PC-3 (cell line): ENCODE measurements around the gene NAV1. TPM values are rescaled to one million over a fixed set of nuclear protein-coding genes. Genes with fewer than 3 reads are reported as not detected.

Experiments
- ATAC-seq: fragments of 200-7000 bp; cut with Tn5 transposase; 2 replicates; pipeline ENCODE4 v1.9.1; 2020; ENCODE audit warnings: mild to moderate bottlenecking, moderate library complexity
- BruUV-seq: library from RNA; stranded (reverse); fragments of 400-500 nt; replicated peaks from 2 replicates; lab custom pipeline; 2021; lab: Mats Ljungman, UMichigan
- CTCF ChIA-PET: fragments of 300-600 bp; sonication (Branson Sonifier 250); formaldehyde crosslinking; loops from one replicate; lab custom pipeline; 2022; ENCODE audit warnings: antibody characterized with exemption; lab: Charles Lee
- POLR2A ChIA-PET: fragments of 300-600 bp; sonication (Branson Sonifier 250); formaldehyde crosslinking; loops from one replicate; lab custom pipeline; 2022; ENCODE audit warnings: antibody characterized with exemption; ENCODE audit not compliant: unreplicated experiment; lab: Charles Lee
- DNase-seq: peaks from one replicate; pipeline ENCODE4 v3.0.0-alpha.2; 2015
- H2AFZ ChIP-seq: fragments of 300-600 bp; sonication (generic); 2 replicates; pipeline ENCODE4 v1.6.0; 2016; ENCODE audit warnings: antibody characterized with exemption, low read length
- H3F3A ChIP-seq: fragments of 300-600 bp; sonication (generic); one replicate; pipeline ENCODE4 v1.6.0; 2017; ENCODE audit warnings: antibody characterized with exemption, low read length, control low read depth, mild to moderate bottlenecking; ENCODE audit not compliant: unreplicated experiment
- H3K27ac ChIP-seq: fragments of 300-600 bp; sonication (generic); 2 replicates; pipeline ENCODE4 v1.5.1; 2016; ENCODE audit warnings: mild to moderate bottlenecking, low read length
- H3K27me3 ChIP-seq: fragments of 300-600 bp; sonication (generic); 2 replicates; pipeline ENCODE4 v1.6.1; 2016; ENCODE audit warnings: low read length, mixed read lengths
- H3K36me3 ChIP-seq: fragments of 300-600 bp; sonication (generic); 2 replicates; pipeline ENCODE4 v1.6.1; 2016; ENCODE audit warnings: low read depth, mixed run types, low read length, mixed read lengths
- H3K4me1 ChIP-seq: fragments of 300-600 bp; sonication (generic); 2 replicates; pipeline ENCODE4 v1.5.1; 2016; ENCODE audit warnings: low read length; ENCODE audit not compliant: insufficient read depth
- H3K4me2 ChIP-seq: fragments of 300-600 bp; sonication (generic); 2 replicates; pipeline ENCODE4 v1.6.0; 2016; ENCODE audit warnings: low read length
- H3K4me3 ChIP-seq: fragments of 300-600 bp; sonication (generic); 2 replicates; pipeline ENCODE4 v1.5.1; 2016; ENCODE audit warnings: mild to moderate bottlenecking, low read length, mixed read lengths
- H3K79me2 ChIP-seq: fragments of 300-600 bp; sonication (generic); 2 replicates; pipeline ENCODE4 v1.6.1; 2017; ENCODE audit warnings: low read length, mixed read lengths
- H3K9ac ChIP-seq: fragments of 300-600 bp; sonication (generic); 2 replicates; pipeline ENCODE4 v1.6.0; 2016; ENCODE audit warnings: mild to moderate bottlenecking, low read length
- H3K9me2 ChIP-seq: fragments of 300-600 bp; sonication (generic); replicated peaks from 2 replicates; pipeline ENCODE4 v1.6.1; 2016; ENCODE audit warnings: mixed run types, low read length, mixed read lengths
- H3K9me3 ChIP-seq: fragments of 300-600 bp; sonication (generic); 2 replicates; pipeline ENCODE4 v1.6.1; 2016; ENCODE audit warnings: low read length, mixed read lengths
- H4K20me1 ChIP-seq: fragments of 300-600 bp; sonication (generic); 2 replicates; pipeline ENCODE4 v1.6.1; 2016; ENCODE audit warnings: low read length, mixed read lengths
- EZH2 ChIP-seq: fragments of 300-600 bp; sonication (generic); IDR thresholded peaks from one replicate; pipeline ENCODE4 v1.6.1; 2017; ENCODE audit warnings: antibody characterized with exemption, mild to moderate bottlenecking, low read length; ENCODE audit not compliant: unreplicated experiment
- EZH2phosphoT487 ChIP-seq: fragments of 300-600 bp; sonication (generic); IDR thresholded peaks from 2 replicates; pipeline ENCODE4 v1.6.1; 2018; ENCODE audit warnings: mild to moderate bottlenecking, antibody characterized with exemption, low read length, borderline replicate concordance
- intact Hi-C: fragments of 100-400 bp; cut with micrococcal nuclease; formaldehyde crosslinking; loops from 2 replicates; pipeline ENCODE4 v1.9.0; 2023
- total RNA-seq: library from RNA; depleted of rRNA; stranded (reverse); fragments of >200 nt; gene quantifications from 2 replicates; pipeline ENCODE4 v1.2.3, GENCODE V29; 2014
- TF ChIP-seq, protein P1 (sequence below): fragments of 300-600 bp; sonication (generic); conservative IDR thresholded peaks from 2 replicates; pipeline ENCODE4 v1.5.1; 2017; ENCODE audit warnings: antibody characterized with exemption, low read depth, mild to moderate bottlenecking, low read length

Gene NAV1
- total RNA-seq, 1 experiment from 2014 or later, result 2.6 TPM

- POLR2A ChIA-PET, result interaction anchor here (0.7 to 1.2 kb wide), 2 partner anchors 26 to 506 kb away, joined by 8 to 11 read pairs; no protein-coding TSS in a partner anchor
- H3K79me2 ChIP-seq, result peaks cover 60% of the 10 kb centered on the region
- peak overlapping the region; percentile 76 for H3K4me3 ChIP-seq
- H3K9ac ChIP-seq, result peak overlapping the region; percentile 83
- peak overlapping the region; percentile 95 for H3K4me2 ChIP-seq
- H4K20me1 ChIP-seq, result peaks cover 8% of the 10 kb centered on the region; the same call in 1 of the 2 replicates
- no peaks in the 10 kb centered on the region for H3F3A ChIP-seq
- ATAC-seq (no peak), DNase-seq (no peak)
- no peaks in the 10 kb centered on the region for H3K9me2 ChIP-seq
- CTCF ChIA-PET, result interaction anchor here (1.7 kb wide), 1 partner anchor 25 kb away, joined by 8 read pairs; no protein-coding TSS in a partner anchor
- BruUV-seq, result TSS peak; percentile 45
- no peak overlapping the region for H2AFZ ChIP-seq
- H3K27ac ChIP-seq, result peak overlapping the region; percentile 89
- H3K27me3 ChIP-seq, result no peaks in the 10 kb centered on the region
- H3K36me3 ChIP-seq, result no peaks in the 10 kb centered on the region
- TF ChIP-seq EZH2phosphoT487 (no peak), EZH2 (no peak)
- TF ChIP-seq, protein P1, sequence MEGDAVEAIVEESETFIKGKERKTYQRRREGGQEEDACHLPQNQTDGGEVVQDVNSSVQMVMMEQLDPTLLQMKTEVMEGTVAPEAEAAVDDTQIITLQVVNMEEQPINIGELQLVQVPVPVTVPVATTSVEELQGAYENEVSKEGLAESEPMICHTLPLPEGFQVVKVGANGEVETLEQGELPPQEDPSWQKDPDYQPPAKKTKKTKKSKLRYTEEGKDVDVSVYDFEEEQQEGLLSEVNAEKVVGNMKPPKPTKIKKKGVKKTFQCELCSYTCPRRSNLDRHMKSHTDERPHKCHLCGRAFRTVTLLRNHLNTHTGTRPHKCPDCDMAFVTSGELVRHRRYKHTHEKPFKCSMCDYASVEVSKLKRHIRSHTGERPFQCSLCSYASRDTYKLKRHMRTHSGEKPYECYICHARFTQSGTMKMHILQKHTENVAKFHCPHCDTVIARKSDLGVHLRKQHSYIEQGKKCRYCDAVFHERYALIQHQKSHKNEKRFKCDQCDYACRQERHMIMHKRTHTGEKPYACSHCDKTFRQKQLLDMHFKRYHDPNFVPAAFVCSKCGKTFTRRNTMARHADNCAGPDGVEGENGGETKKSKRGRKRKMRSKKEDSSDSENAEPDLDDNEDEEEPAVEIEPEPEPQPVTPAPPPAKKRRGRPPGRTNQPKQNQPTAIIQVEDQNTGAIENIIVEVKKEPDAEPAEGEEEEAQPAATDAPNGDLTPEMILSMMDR, result no peak
- intact Hi-C loops, result loop anchor here (2.0 kb wide), 1 partner anchor 17 kb away; no protein-coding TSS in a partner anchor
- H3K4me1 ChIP-seq, result peaks cover 73% of the 10 kb centered on the region
- H3K9me3 ChIP-seq, result no peaks in the 10 kb centered on the region
Measured at GRCh38 chr1:201506092-201506491, 32.8 kb upstream of the NAV1 start.

GRCh38 chr1:201506557-201507359 is 32.2 kb upstream of the NAV1 start, which contains the start of gene CSRP1:
TSS of gene CSRP1 (minus strand) at chr1:201507123. CDS start at chr1:201496303, 10,820 bp downstream.
- intact Hi-C loops, result loop anchor here (2.0 kb wide), 1 partner anchor 18 kb away; no protein-coding TSS in a partner anchor
- H3K9ac ChIP-seq, result peak within 1 kb of the TSS; percentile 83

More at GRCh38 chr1:201506557-201507359, 32.2 kb upstream of the NAV1 start, which contains the start of gene CSRP1:
- Histone ChIP-seq H3K36me3 (no peaks in the 10 kb centered on the region), H3K4me3 (peak within 1 kb of the TSS; percentile 76), H3K9me2 (no peaks in the 10 kb centered on the region), H3K4me1 (peaks cover 80% of the 10 kb centered on the region), H3K9me3 (no peaks in the 10 kb centered on the region), H3K27ac (peak within 1 kb of the TSS; percentile 89), H3K4me2 (peak within 1 kb of the TSS; percentile 95), H3F3A (no peaks in the 10 kb centered on the region), H2AFZ (peak within 1 kb of the TSS; percentile 62), H3K27me3 (no peaks in the 10 kb centered on the region), H4K20me1 (0 out of 2 replicates have a peak, but pooled peaks cover 5% of the 10 kb centered on the region), H3K79me2 (peaks cover 54% of the 10 kb centered on the region)
- ChIA-PET CTCF (interaction anchor here (1.7 kb wide), 1 partner anchor 25 kb away, joined by 8 read pairs; no protein-coding TSS in a partner anchor), POLR2A (no interaction called here)
- no TSS peak for BruUV-seq
- ATAC-seq (peak; percentile 48), DNase-seq (peak; percentile 74)
- TF ChIP-seq EZH2, result no peak
- TF ChIP-seq EZH2phosphoT487, result no peak
- TF ChIP-seq, protein P1, result no peak
